ENCODE results near the gene VEGFA. TPM values are rescaled to one million over a fixed set of nuclear protein-coding genes. Genes with fewer than 3 reads are reported as not detected.

Gene VEGFA
- total RNA-seq, 1 experiment from 2014 or later: 116 TPM

DNA sequence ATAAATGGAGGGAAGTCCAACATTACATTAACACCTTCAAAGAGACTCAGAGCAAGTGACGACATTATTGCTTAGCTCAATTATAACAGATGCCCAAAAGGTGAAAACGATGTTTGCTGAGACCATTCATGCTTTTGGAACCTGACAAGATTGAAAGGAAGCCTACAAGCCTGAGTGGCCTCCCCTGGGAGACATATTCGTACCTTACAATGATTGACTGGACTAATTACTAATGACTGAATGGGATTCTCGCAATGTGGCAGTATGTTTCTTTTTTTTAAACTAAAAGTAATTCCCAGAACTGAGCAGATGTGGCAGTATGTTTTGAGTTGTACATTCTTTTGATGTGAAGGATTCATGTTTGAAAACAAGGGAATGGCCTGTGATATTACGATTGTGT, 49.9 kb downstream of the VEGFA start:
- intact Hi-C loops (cut with micrococcal nuclease; ENCODE audit: unreplicated experiment): no loop called here
- Histone ChIP-seq H3K27me3 (replicated peaks; ENCODE audit: insufficient read depth, low read depth, low read length, poor library complexity) (no peaks in the 10 kb centered on the region), H3K9me3 (ENCODE audit: low read depth, low read length, poor library complexity, severe bottlenecking) (no peaks in the 10 kb centered on the region), H3K4me3 (ENCODE audit: low read depth, low read length, poor library complexity, severe bottlenecking) (no peak overlapping the region), H3K27ac (ENCODE audit: low read depth, low read length, poor library complexity, severe bottlenecking) (no peak overlapping the region), H3K36me3 (ENCODE audit: insufficient read depth, low read length, poor library complexity, severe bottlenecking) (no peaks in the 10 kb centered on the region), H3K4me1 (ENCODE audit: insufficient read depth, low read length, poor library complexity, severe bottlenecking) (peaks cover 14% of the 10 kb centered on the region)
- DNase-seq (ENCODE audit: low spot score): no peak
- ChIA-PET CTCF (no interaction called here), POLR2A (ENCODE audit: low non-redundant PET) (interaction anchor here (0.7 kb wide), 1 partner anchor 12 kb away, joined by 5 read pairs; no protein-coding TSS in a partner anchor)
- no peak for TF ChIP-seq EZH2 (IDR thresholded peaks at IDR 0.05; ENCODE audit: borderline replicate concordance, low read depth, low read length, poor library complexity, severe bottlenecking)
- TF ChIP-seq, protein P1, sequence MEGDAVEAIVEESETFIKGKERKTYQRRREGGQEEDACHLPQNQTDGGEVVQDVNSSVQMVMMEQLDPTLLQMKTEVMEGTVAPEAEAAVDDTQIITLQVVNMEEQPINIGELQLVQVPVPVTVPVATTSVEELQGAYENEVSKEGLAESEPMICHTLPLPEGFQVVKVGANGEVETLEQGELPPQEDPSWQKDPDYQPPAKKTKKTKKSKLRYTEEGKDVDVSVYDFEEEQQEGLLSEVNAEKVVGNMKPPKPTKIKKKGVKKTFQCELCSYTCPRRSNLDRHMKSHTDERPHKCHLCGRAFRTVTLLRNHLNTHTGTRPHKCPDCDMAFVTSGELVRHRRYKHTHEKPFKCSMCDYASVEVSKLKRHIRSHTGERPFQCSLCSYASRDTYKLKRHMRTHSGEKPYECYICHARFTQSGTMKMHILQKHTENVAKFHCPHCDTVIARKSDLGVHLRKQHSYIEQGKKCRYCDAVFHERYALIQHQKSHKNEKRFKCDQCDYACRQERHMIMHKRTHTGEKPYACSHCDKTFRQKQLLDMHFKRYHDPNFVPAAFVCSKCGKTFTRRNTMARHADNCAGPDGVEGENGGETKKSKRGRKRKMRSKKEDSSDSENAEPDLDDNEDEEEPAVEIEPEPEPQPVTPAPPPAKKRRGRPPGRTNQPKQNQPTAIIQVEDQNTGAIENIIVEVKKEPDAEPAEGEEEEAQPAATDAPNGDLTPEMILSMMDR (conservative IDR thresholded peaks at IDR 0.05; ENCODE audit: low read depth, low read length): no peak
- no TSS peak for BruUV-seq (replicated peaks)

GRCh38 chr6:43820486-43820885, 50.5 kb downstream of the VEGFA start:
- TF ChIP-seq, protein P1 (conservative IDR thresholded peaks at IDR 0.05; ENCODE audit: low read depth, low read length): no peak
- no peak for TF ChIP-seq EZH2 (IDR thresholded peaks at IDR 0.05; ENCODE audit: borderline replicate concordance, low read depth, low read length, poor library complexity, severe bottlenecking)
- intact Hi-C loops (cut with micrococcal nuclease; ENCODE audit: unreplicated experiment): no loop called here
- Histone ChIP-seq H3K27me3 (replicated peaks; ENCODE audit: insufficient read depth, low read depth, low read length, poor library complexity) (no peaks in the 10 kb centered on the region), H3K9me3 (ENCODE audit: low read depth, low read length, poor library complexity, severe bottlenecking) (no peaks in the 10 kb centered on the region), H3K27ac (ENCODE audit: low read depth, low read length, poor library complexity, severe bottlenecking) (no peak overlapping the region), H3K4me3 (ENCODE audit: low read depth, low read length, poor library complexity, severe bottlenecking) (no peak overlapping the region), H3K4me1 (ENCODE audit: insufficient read depth, low read length, poor library complexity, severe bottlenecking) (peaks cover 14% of the 10 kb centered on the region), H3K36me3 (ENCODE audit: insufficient read depth, low read length, poor library complexity, severe bottlenecking) (no peaks in the 10 kb centered on the region)
- BruUV-seq (replicated peaks): no TSS peak
- CTCF ChIA-PET: no interaction called here
- POLR2A ChIA-PET (ENCODE audit: low non-redundant PET): interaction anchor here (0.7 kb wide), 1 partner anchor 13 kb away, joined by 5 read pairs; no protein-coding TSS in a partner anchor
- no peak for DNase-seq (ENCODE audit: low spot score)

GRCh38 chr6:43821101-43821886, 51.3 kb downstream of the VEGFA start:
- H3K4me3 ChIP-seq (ENCODE audit: low read depth, low read length, poor library complexity, severe bottlenecking): no peak overlapping the region
- no peak overlapping the region for H3K27ac ChIP-seq (ENCODE audit: low read depth, low read length, poor library complexity, severe bottlenecking)
- TF ChIP-seq, protein P1 (conservative IDR thresholded peaks at IDR 0.05; ENCODE audit: low read depth, low read length): no peak
- no peak for TF ChIP-seq EZH2 (IDR thresholded peaks at IDR 0.05; ENCODE audit: borderline replicate concordance, low read depth, low read length, poor library complexity, severe bottlenecking)
- peaks cover 14% of the 10 kb centered on the region for H3K4me1 ChIP-seq (ENCODE audit: insufficient read depth, low read length, poor library complexity, severe bottlenecking)
- ChIA-PET CTCF (interaction anchor here (0.5 kb wide), 1 partner anchor 229 kb away, joined by 5 read pairs; no protein-coding TSS in a partner anchor), POLR2A (ENCODE audit: low non-redundant PET) (no interaction called here)
- no peak for DNase-seq (ENCODE audit: low spot score)
- no peaks in the 10 kb centered on the region for H3K9me3 ChIP-seq (ENCODE audit: low read depth, low read length, poor library complexity, severe bottlenecking)
- BruUV-seq (replicated peaks): no TSS peak
- H3K27me3 ChIP-seq (replicated peaks; ENCODE audit: insufficient read depth, low read depth, low read length, poor library complexity): no peaks in the 10 kb centered on the region
- no peaks in the 10 kb centered on the region for H3K36me3 ChIP-seq (ENCODE audit: insufficient read depth, low read length, poor library complexity, severe bottlenecking)
- intact Hi-C loops (cut with micrococcal nuclease; ENCODE audit: unreplicated experiment): no loop called here

Measured in A673 (cell line).